OCI-LY7 (cell line): ENCODE measurements around the gene TRPM2. TPM values are rescaled to one million over a fixed set of nuclear protein-coding genes. Genes with fewer than 3 reads are reported as not detected.

Experiments used
- BruUV-seq: library from RNA; stranded (reverse); fragments of 400-500 nt; replicated peaks from 2 replicates; lab custom pipeline; 2021; lab: Mats Ljungman, UMichigan
- CTCF ChIA-PET: fragments of 300-600 bp; sonication (Branson Sonifier 250); formaldehyde crosslinking; loops from one replicate; lab custom pipeline; 2022; ENCODE audit warnings: antibody characterized with exemption; ENCODE audit not compliant: unreplicated experiment; lab: Charles Lee
- POLR2A ChIA-PET: fragments of 300-600 bp; sonication (Branson Sonifier 250); formaldehyde crosslinking; loops from one replicate; lab custom pipeline; 2022; ENCODE audit warnings: antibody characterized with exemption; lab: Charles Lee
- DNase-seq: peaks from one replicate; pipeline ENCODE4 v3.0.0-alpha.2; 2015; ENCODE audit warnings: low spot score
- H2AFZ ChIP-seq: fragments of 200-600 bp; sonication (generic), shearing (Covaris generic); 2 replicates; pipeline ENCODE4 v1.6.1; 2014; ENCODE audit warnings: mild to moderate bottlenecking, antibody characterized with exemption, low read length, moderate library complexity
- H3K27ac ChIP-seq: fragments of 200-600 bp; sonication (generic); 2 replicates; pipeline ENCODE4 v1.5.1; 2014; ENCODE audit warnings: mixed run types, low read depth, mild to moderate bottlenecking, moderate library complexity, low read length, inconsistent platforms; ENCODE audit not compliant: poor library complexity, severe bottlenecking
- H3K36me3 ChIP-seq: fragments of 200-600 bp; sonication (generic); 2 replicates; pipeline ENCODE4 v1.6.1; 2014; ENCODE audit warnings: mild to moderate bottlenecking, antibody characterized with exemption, low read length, moderate library complexity, mixed read lengths; ENCODE audit not compliant: insufficient read depth
- H3K4me1 ChIP-seq: fragments of 200-600 bp; sonication (generic); 2 replicates; pipeline ENCODE4 v1.5.1; 2014; ENCODE audit warnings: mild to moderate bottlenecking, low read length; ENCODE audit not compliant: insufficient read depth, poor library complexity, severe bottlenecking
- H3K4me2 ChIP-seq: fragments of 200-600 bp; sonication (generic); 2 replicates; pipeline ENCODE4 v1.6.1; 2014; ENCODE audit warnings: mild to moderate bottlenecking, low read length
- H3K4me3 ChIP-seq: fragments of 200-600 bp; sonication (generic); 2 replicates; pipeline ENCODE4 v1.5.1; 2014; ENCODE audit warnings: mild to moderate bottlenecking, low read depth, low read length; ENCODE audit not compliant: poor library complexity, severe bottlenecking
- H3K79me2 ChIP-seq: fragments of 200-600 bp; sonication (generic); 2 replicates; pipeline ENCODE4 v1.6.1; 2016; ENCODE audit warnings: low read depth, mild to moderate bottlenecking, low read length, moderate library complexity, mixed read lengths; ENCODE audit not compliant: insufficient read depth
- H3K9me2 ChIP-seq: fragments of 200-600 bp; sonication (generic); 2 replicates; pipeline ENCODE4 v1.6.1; 2016; ENCODE audit warnings: mild to moderate bottlenecking, low read length, mixed read lengths; ENCODE audit not compliant: insufficient read depth
- H3K9me3 ChIP-seq: fragments of 200-600 bp; sonication (generic); 2 replicates; pipeline ENCODE4 v1.6.1; 2014; ENCODE audit warnings: mild to moderate bottlenecking, mixed run types, low read length, mixed read lengths
- H4K20me1 ChIP-seq: fragments of 200-600 bp; sonication (generic); 2 replicates; pipeline ENCODE4 v1.6.1; 2014; ENCODE audit warnings: mild to moderate bottlenecking, antibody characterized with exemption, low read length, moderate library complexity, mixed read lengths; ENCODE audit not compliant: insufficient read depth
- CTCF ChIP-seq: fragments of 200-600 bp; sonication (generic); conservative IDR thresholded peaks from 2 replicates; pipeline ENCODE4 v1.5.1; 2014; ENCODE audit warnings: mild to moderate bottlenecking, antibody characterized with exemption, low read length, moderate library complexity, mixed read lengths
- EZH2phosphoT487 ChIP-seq: fragments of 200-600 bp; sonication (generic); IDR thresholded peaks from 2 replicates; pipeline ENCODE4 v1.6.1; 2018; ENCODE audit warnings: low read depth, borderline replicate concordance, mild to moderate bottlenecking, mixed run types, antibody characterized with exemption, low read length, moderate library complexity, mixed read lengths
- intact Hi-C: fragments of 100-400 bp; cut with micrococcal nuclease; formaldehyde crosslinking; loops from one replicate; pipeline ENCODE4 v1.10.0; 2022; ENCODE audit not compliant: unreplicated experiment
- total RNA-seq, 2 experiments: library from RNA; depleted of rRNA in 1 of 2; stranded (reverse); fragments of >200 nt in 1 of 2; shearing (Covaris generic) in 1 of 2; gene quantifications; 2 replicates each; pipeline ENCODE4 v1.2.3, GENCODE V29; 2014 to 2022

The TRPM2 gene
- total RNA-seq, 2 experiments from 2014 or later, result 1.8 to 7.1 TPM

- no peak overlapping the region for H3K4me2 ChIP-seq
- H3K4me1 ChIP-seq, result peaks cover 9% of the 10 kb centered on the region
- no peaks in the 10 kb centered on the region for H3K9me2 ChIP-seq
- H3K9me3 ChIP-seq, result peaks cover 9% of the 10 kb centered on the region
- BruUV-seq, result no TSS peak
- ChIA-PET POLR2A (interaction anchor here (0.6 kb wide), 1 partner anchor 45 kb away, joined by 4 read pairs; no protein-coding TSS in a partner anchor), CTCF (no interaction called here)
- H2AFZ ChIP-seq, result no peak overlapping the region
- DNase-seq, result no peak
- no peaks in the 10 kb centered on the region for H4K20me1 ChIP-seq
- H3K36me3 ChIP-seq, result no peaks in the 10 kb centered on the region
- TF ChIP-seq CTCF, result no peak
- no peak for TF ChIP-seq EZH2phosphoT487
- no peak overlapping the region for H3K27ac ChIP-seq
- no peaks in the 10 kb centered on the region for H3K79me2 ChIP-seq
- H3K4me3 ChIP-seq, result no peak overlapping the region
- intact Hi-C loops, result loop anchor here (5.0 kb wide), 2 partner anchors 82 to 1218 kb away; partner anchors contain the start of gene PCBP3
Observed at GRCh38 chr21:44424608-44425306, 71.3 kb downstream of the TRPM2 start.

GRCh38 chr21:44425307-44425894 lies 72.0 kb downstream of the TRPM2 start:
- no peaks in the 10 kb centered on the region for H3K36me3 ChIP-seq
- H3K4me2 ChIP-seq, result no peak overlapping the region
- H3K79me2 ChIP-seq, result no peaks in the 10 kb centered on the region
- H3K27ac ChIP-seq, result no peak overlapping the region
- no peak overlapping the region for H3K4me3 ChIP-seq
- ChIA-PET CTCF (no interaction called here), POLR2A (no interaction called here)
- H3K4me1 ChIP-seq, result peaks cover 9% of the 10 kb centered on the region
- no TSS peak for BruUV-seq
- TF ChIP-seq CTCF, result no peak
- no peak for TF ChIP-seq EZH2phosphoT487
- intact Hi-C loops, result loop anchor here (5.0 kb wide), 2 partner anchors 83 to 1217 kb away; partner anchors contain the start of gene PCBP3
- no peaks in the 10 kb centered on the region for H3K9me2 ChIP-seq
- no peaks in the 10 kb centered on the region for H4K20me1 ChIP-seq
- H3K9me3 ChIP-seq, result peaks cover 13% of the 10 kb centered on the region
- no peak overlapping the region for H2AFZ ChIP-seq
- no peak for DNase-seq
